Fibroblast of gingiva (primary cell): ENCODE data around the gene SLC12A8.

Experiments used
- DNase-seq: peaks from one replicate; pipeline ENCODE4 v3.0.0-alpha.2; 2011; ENCODE audit warnings: low read depth

Gene SLC12A8

GRCh38 chr3:125186261-125186787, 26.2 kb downstream of the SLC12A8 start:
- DNase-seq: no peak

GRCh38 chr3:125185805-125186204, 26.7 kb downstream of the SLC12A8 start:
- no peak for DNase-seq

GRCh38 chr3:125179884-125180240, 32.7 kb downstream of the SLC12A8 start:
- no peak for DNase-seq

GRCh38 chr3:125179143-125179883, 33.2 kb downstream of the SLC12A8 start:
- DNase-seq: no peak

- DNase-seq: no peak
These were observed 34.8 kb downstream of the SLC12A8 start for GRCh38 chr3:125177746-125178145.

GRCh38 chr3:125175295-125176078, 37.1 kb downstream of the SLC12A8 start:
- no peak for DNase-seq

GRCh38 chr3:125172346-125172745, 40.2 kb downstream of the SLC12A8 start:
- no peak for DNase-seq

GRCh38 chr3:125168711-125169393, 43.7 kb downstream of the SLC12A8 start:
- peak; percentile 59 for DNase-seq

GRCh38 chr3:125166599-125167136, 45.9 kb downstream of the SLC12A8 start:
- DNase-seq: peak; percentile 48

- DNase-seq: no peak
These were observed 46.5 kb downstream of the SLC12A8 start for GRCh38 chr3:125165948-125166553.

- DNase-seq: peak; percentile 43
These were observed 47.2 kb downstream of the SLC12A8 start for GRCh38 chr3:125165189-125165947.

GRCh38 chr3:125163739-125164601, 48.6 kb downstream of the SLC12A8 start:
- no peak for DNase-seq

GRCh38 chr3:125161607-125162219, 50.8 kb downstream of the SLC12A8 start:
- DNase-seq: no peak

GRCh38 chr3:125160606-125161371, 51.8 kb downstream of the SLC12A8 start:
- DNase-seq: peak; percentile 27

- DNase-seq: no peak
These were observed 55.4 kb downstream of the SLC12A8 start for GRCh38 chr3:125157183-125157582.

GRCh38 chr3:125156456-125156855, 56.1 kb downstream of the SLC12A8 start:
- DNase-seq: no peak

- DNase-seq: no peak
These were observed 57.7 kb downstream of the SLC12A8 start for GRCh38 chr3:125154800-125155269.

GRCh38 chr3:125154110-125154509, 58.4 kb downstream of the SLC12A8 start:
- no peak for DNase-seq

- no peak for DNase-seq
These were observed 59.6 kb downstream of the SLC12A8 start for GRCh38 chr3:125152951-125153350.
